GM18507 (cell line): ENCODE results near the gene CILP2.

Experiments used
- DNase-seq: peaks from one replicate; pipeline ENCODE4 v3.0.0; 2011; ENCODE audit warnings: low read depth; ENCODE audit not compliant: insufficient read length; ENCODE audit errors: extremely low spot score
- FAIRE-seq: peaks from 2 replicates; lab custom pipeline; 2011; peaks lifted over from hg19 to GRCh38; lab: Jason Lieb, UNC

Gene CILP2

GRCh38 chr19:19558636-19559035, 20.6 kb downstream of the CILP2 start:
- FAIRE-seq (no peak), DNase-seq (no peak)

- DNase-seq (no peak), FAIRE-seq (no peak)
Measured at GRCh38 chr19:19559931-19560330, 21.9 kb downstream of the CILP2 start.

GRCh38 chr19:19561946-19562664, 24.0 kb downstream of the CILP2 start:
- no peak for FAIRE-seq
- no peak for DNase-seq

- DNase-seq (no peak), FAIRE-seq (no peak)
Measured at GRCh38 chr19:19562665-19563347, 24.7 kb downstream of the CILP2 start.

- DNase-seq (no peak), FAIRE-seq (no peak)
Measured at GRCh38 chr19:19563348-19563848, 25.3 kb downstream of the CILP2 start.

GRCh38 chr19:19566306-19566705, 28.2 kb downstream of the CILP2 start:
- DNase-seq (no peak), FAIRE-seq (no peak)

GRCh38 chr19:19567391-19567790, 29.3 kb downstream of the CILP2 start:
- FAIRE-seq = no peak
- no peak for DNase-seq

GRCh38 chr19:19568802-19569756, 31.0 kb downstream of the CILP2 start:
- FAIRE-seq = no peak
- no peak for DNase-seq

GRCh38 chr19:19570571-19570970, 32.5 kb downstream of the CILP2 start:
- DNase-seq = no peak
- FAIRE-seq = no peak

- DNase-seq (no peak), FAIRE-seq (no peak)
Measured at GRCh38 chr19:19571071-19571786, 33.2 kb downstream of the CILP2 start.

GRCh38 chr19:19575411-19575810, 37.3 kb downstream of the CILP2 start:
- DNase-seq = no peak

GRCh38 chr19:19578252-19578651, 40.2 kb downstream of the CILP2 start:
- DNase-seq (no peak), FAIRE-seq (no peak)

More at GRCh38 chr19:19575411-19575810, 37.3 kb downstream of the CILP2 start:
- no peak for FAIRE-seq

GRCh38 chr19:19579533-19580361, 41.7 kb downstream of the CILP2 start:
- FAIRE-seq (no peak), DNase-seq (no peak)

GRCh38 chr19:19580418-19580817, 42.4 kb downstream of the CILP2 start:
- FAIRE-seq (no peak), DNase-seq (no peak)

- FAIRE-seq (no peak), DNase-seq (no peak)
Measured at GRCh38 chr19:19581391-19581790, 43.3 kb downstream of the CILP2 start.

GRCh38 chr19:19582471-19582870, 44.4 kb downstream of the CILP2 start:
- FAIRE-seq = no peak
- no peak for DNase-seq

- DNase-seq = no peak
- FAIRE-seq = no peak
Measured at GRCh38 chr19:19584356-19584755, 46.3 kb downstream of the CILP2 start.

- no peak for FAIRE-seq
- DNase-seq = no peak
Measured at GRCh38 chr19:19587771-19588170, 49.7 kb downstream of the CILP2 start.
